HG03066 (cell line): ENCODE results near the gene ASCL4.

ENCODE experiments used
- ATAC-seq: cut with Tn5 transposase; IDR thresholded peaks from one replicate; pipeline ENCODE4 v1.9.1; 2021; ENCODE audit warnings: low read depth; ENCODE audit not compliant: unreplicated experiment

ASCL4 gene

DNA sequence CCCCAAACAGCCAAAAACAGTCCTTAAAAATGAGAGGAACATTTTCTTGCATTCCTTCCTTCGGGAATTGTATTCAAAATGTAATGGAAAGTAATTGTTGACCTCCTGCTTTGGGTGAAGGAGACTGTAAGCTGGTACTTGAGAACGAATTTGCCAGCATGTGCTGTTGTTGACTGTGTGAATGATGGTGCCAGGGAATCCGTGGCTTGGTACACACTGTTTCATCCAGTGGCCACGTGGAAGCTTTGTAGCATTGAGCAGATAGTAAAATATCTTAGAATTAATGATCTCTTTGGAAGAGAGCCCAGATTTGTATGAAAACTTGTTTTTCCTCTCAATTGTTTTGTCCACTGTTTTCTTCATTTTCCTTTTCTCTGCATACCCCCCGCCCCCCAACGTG, 1.7 kb downstream of the ASCL4 start:
- no peak for ATAC-seq

DNA sequence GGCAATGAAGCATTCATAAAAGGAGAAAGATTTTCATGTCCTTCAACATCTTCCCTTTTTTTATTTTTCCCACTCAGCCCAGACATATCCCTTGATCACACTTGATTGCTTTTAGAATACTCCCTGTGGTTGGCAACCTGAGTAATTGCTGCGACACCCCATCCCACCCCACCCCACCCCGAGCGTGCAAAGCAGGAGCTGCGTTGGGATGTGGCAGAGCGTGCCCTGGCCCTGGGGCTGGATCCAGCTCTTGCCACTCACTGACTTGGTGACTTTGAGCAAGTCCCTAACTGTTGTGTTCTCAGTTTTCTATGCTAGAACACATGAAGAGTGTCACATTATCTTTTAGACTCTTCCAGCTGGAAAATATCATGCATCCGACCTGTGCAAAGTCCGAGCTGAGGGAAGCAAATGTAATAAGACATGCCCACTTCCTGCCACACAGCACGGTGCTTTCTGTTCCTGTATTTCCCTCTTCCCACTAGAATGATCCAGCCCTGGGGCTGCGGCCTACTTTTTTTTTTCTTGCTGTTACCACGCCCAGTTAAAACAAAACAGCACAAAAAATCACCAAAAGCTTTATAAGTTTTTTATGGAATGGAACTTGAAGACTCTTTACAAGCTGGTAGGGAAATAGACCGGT, 4.0 kb downstream of the ASCL4 start:
- no peak for ATAC-seq

DNA sequence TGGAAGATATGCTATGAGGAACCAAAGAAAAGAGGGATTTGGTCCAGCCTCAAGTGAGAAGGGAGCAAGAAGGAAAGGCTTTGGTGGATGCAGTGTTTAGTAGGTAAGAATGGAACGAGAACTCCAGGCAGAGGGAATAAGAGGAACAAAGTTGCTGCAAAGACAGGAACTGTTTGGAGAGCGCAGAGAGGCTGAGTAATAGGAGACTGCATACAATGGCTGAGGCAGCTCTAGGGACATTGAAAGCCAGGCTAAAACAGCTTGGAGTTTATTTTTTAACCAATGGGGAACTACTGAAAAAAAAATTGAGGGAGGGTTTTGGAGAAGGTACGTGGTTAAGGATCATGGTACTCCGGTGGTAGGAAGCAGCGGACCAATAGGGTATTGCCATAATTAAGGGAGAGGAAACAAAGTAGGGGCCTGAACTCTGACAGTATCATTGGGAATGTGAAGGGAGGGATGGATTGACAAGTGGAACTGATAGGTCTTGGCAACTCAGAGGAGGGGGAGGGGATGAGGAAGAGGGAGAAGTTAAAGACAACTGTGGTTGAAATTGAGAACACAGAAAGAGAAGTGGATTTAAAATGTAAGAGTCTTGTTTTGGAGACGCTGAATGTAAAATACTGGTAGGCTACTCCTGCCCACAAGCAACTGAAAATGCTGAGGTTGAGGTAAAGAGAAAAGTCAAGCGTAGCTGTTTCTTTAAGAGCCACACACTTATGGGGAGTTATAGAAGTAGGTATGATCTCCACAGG, 4.8 kb downstream of the ASCL4 start:
- ATAC-seq: peak; percentile 75

DNA sequence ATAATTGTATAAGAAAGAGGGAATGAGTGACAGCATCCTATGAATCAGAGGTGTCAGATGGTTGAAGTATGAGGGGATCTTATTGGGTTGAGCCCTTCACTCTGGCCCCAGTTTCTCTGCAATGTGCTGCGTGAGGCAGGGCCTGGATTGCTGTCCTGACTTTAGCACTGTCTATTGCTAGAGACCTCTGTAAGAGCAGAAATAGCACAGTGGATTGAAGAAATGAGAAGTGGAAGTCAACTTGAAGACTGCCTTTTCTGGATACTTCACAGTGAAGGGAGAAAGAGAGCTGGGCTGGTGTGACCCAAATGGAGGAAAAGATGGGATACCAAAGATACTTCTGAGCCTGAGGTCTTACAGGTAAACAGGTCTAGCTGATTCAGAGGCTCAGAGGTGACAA, 5.8 kb downstream of the ASCL4 start:
- no peak for ATAC-seq

DNA sequence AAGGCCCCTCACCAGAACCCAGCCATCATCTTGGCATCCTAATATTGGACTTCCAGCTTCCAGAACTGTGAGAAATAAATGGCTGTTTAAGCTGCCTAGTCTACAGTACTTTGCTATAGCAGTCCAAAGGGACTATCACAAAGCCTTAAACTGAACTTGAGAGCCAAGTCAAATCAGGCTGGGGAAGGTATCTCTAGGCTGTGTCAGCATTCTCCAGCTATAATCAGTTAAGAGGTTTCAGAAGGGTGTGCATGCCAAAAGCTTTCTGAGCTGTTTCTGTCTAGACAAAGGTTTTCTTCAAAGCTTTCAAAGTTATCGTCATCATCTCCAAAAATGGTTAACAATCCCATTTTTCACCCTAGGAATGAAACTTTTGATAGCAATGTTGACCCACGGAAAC, 7.6 kb downstream of the ASCL4 start:
- ATAC-seq: no peak

DNA sequence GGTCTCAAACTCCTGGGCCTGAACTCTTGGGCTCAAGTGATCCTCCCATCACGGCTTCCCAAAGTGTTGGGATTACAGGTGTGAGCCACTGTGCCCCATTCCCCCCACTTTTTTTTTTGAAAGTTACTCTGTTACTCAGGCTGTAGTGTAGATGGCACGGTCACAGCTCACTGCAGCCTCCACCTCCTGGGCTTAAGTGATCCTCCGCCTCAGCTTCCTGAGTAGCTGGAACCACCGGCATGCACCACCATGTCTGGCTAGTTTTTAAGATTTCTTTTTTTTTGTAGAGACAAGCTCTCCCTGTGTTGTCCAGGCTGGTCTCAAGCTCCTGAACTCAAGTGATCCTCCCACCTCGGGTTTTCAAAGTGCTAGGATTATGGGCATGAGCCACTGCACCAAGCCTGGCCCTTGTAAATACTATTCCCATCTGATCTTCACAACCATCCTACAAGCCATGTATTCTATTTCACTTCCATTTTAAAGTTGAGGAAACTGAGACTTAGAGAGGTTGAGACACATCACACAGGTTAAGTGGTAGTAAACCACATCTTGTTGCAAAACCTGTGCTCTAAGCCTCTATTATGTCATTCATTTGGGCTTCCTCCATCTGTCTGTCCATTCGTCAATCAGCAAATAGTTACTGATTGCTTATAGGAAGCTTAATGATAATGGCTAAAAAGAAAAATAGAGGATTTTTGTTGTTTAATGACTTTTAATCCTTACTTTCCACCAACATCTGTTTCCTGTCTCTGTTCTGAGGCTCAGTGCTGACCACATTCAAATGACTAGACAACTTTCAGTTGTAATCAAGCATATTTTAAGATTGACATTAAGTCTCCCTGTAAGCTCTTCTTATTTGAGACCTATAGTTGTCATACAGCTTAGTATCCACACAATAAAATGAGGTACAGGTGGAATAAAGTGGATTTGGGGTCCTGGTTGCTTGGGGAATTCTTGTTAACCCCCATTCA, 9.2 kb downstream of the ASCL4 start:
- peak; percentile 60 for ATAC-seq

DNA sequence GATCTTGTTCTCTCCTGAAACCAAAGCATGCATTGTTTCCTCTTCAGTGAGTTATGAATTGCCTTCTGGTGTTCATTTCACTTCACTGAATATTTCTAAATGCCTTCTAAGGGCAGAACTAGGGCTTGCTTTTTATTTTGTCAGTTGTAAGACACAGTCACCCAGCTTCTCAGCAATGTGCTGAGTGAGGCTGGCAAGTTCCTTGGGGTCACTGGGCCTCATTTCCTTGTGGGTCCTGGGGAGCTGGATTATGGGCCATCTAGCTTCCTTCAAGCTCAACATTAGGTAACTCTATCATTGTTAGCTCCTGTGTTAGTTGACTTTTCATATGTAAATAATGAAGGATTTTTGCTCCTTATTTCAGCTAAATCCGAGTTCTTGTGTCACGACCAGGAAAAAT, 13.8 kb downstream of the ASCL4 start:
- no peak for ATAC-seq

DNA sequence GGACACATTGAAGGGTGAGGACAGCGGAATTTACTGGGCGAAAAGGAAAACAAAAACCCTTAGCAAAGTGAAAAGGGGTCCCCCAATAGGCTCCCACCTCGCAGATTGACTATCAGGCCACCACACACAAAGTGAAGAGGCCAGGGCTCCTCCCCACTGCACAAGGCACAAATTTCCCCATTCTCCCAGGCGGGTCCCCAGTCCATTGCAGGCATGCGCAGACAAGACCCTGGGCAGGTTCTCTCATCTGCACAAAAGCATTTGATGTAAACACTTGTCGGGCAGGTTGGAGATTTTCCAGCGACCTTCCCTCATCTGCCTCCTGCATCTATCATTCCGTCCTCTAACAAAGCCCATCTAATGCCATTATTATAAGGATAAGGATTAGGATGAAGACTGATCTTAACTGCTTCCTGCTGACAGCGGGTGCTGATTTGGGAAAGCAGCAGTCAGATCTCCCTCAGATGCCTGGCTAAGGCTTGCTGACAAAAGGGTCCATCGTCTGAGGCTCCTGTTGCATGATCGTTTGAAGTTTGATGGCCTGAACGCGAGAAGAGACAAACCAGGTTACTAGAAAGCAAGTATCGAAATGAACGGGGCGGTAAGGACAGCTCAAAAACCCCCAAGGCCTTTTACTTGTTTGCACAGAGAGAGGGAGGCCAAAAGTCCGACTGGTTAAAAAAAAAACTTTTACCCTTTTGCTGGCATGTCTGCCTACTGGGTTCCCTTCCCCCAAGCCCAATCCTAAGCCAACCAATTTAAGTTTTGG, 14.4 kb downstream of the ASCL4 start:
- no peak for ATAC-seq

DNA sequence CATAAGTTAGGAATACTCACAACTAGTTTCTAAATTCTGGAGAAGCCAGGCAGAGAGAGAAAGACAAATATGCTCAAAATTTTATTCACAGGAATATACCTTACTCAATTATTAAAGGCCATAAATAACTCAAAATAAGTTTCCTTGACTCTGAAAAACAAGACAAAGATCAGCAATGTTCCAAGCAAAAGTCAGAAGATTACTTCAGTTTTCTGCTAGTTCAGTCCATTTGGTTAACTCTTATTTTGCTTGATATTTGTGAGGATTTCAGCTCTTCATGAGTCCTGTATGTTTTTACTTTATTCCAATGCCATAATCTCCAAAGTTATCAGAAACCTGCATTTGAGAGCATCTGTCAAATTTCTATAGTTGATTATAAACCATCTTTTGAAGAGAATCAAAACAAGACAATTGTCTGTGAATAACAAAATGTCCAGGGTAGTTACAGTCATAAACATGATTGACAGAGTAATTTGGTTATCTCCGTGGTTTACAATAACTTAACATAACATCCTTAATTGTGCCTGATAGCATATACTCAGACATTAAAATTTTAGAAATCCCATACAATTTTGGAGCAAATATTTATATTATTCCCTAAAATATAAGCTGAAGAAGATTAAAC, 17.1 kb downstream of the ASCL4 start:
- no peak for ATAC-seq

DNA sequence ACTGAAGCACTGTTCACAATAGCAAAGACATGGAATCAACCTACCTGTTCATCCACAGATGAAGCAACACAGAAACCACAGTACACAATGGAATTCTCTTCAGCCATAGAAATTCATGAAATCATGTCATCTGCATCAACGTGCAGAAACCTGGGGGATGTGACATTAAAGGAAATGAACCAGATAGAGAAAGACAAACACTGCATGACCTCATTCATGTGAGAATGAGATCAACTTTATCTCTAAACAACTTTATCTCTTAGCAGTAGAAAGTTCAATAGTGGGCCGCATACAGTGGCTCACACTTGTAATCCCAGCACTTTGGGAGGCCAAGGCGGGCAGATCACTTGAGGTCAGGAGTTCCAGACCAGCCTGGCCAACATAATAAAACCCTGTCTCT, 19.9 kb downstream of the ASCL4 start:
- ATAC-seq: no peak

DNA sequence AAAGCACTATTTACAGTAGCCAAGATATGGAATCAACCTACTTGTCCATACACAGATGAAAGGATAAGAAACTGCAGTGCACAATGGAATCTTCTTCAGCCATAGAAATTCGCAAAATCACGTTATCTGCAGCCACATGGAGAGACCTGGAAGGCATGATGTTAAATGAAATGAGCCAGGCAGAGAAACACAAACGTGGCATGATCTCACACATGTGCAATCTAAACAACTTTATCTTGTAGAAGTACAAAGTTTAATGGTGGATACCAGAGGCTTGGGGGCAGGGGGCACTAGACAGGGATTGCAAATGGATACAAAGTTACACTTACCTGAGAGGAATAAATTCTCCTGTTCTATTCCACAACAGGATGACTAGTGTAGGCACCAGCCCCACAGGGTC, 24.1 kb downstream of the ASCL4 start:
- no peak for ATAC-seq

DNA sequence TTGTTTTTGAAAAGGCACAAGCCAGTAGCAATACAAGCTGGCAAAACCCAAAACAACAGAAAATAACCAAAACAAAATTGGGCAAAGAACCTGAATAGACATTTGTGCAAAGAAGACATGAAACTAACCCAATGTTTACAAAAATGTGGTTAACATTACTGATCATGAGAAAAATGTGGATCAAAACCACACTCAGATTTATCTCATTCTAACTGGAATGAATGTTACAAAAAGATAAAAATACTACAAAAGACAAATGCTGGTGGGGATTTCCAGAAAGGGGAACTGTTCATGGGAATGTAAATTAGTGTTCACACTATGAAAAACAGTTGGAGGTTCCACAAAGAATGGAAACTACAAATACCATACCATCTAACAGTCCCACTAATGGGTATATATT, 26.6 kb downstream of the ASCL4 start:
- ATAC-seq: no peak

DNA sequence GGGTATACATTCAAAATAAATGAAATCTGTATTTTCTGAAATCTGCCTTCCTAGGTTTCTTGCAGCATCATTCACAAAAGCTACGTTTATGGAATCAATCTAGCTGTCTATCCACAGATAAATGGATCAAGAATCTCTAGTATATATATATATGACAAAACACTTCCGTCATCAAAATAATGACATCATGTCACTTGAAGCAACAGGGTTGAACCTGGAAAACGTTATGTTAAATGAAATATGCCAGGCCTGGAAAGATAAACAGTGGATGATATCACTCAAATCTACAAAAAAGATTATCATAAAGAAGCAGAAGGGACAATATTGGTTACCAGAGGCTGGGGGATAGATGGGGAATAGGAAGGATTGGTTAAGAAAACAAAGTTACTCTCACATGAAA, 28.6 kb downstream of the ASCL4 start:
- no peak for ATAC-seq

DNA sequence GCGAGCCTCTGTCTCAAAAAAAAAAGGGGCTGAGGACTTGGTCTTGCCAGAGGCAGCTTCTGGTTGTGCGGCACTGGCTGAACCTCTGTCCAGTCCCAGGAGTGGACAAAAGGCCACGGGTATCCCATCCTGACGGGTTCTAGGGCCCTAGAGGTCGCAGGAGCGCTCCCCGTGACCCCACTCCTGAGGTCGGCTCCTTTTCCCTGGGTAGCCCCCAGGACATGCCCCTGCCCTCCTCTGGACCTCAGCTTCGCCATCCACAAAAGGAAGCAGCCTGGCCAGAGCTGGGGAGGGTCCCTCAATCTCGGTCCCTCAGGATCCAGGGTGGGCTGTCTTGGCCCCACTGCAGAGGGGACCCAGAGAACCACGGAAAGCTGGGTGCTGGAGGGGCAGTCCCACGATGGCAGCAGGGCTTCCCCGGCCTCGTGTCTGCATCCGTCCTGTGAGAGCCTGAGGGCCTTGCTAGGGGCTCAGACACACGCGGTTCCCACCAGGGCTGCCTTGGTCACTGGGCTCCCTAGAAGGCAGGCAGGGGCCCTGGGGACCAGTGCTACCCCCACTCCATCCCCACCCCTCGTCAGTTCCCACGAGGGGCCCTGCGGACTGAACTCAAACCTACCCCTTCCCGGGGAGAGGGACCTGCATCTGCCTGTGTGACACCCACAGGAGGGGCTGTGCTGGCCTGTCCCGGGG, 31.1 kb downstream of the ASCL4 start:
- ATAC-seq: no peak

DNA sequence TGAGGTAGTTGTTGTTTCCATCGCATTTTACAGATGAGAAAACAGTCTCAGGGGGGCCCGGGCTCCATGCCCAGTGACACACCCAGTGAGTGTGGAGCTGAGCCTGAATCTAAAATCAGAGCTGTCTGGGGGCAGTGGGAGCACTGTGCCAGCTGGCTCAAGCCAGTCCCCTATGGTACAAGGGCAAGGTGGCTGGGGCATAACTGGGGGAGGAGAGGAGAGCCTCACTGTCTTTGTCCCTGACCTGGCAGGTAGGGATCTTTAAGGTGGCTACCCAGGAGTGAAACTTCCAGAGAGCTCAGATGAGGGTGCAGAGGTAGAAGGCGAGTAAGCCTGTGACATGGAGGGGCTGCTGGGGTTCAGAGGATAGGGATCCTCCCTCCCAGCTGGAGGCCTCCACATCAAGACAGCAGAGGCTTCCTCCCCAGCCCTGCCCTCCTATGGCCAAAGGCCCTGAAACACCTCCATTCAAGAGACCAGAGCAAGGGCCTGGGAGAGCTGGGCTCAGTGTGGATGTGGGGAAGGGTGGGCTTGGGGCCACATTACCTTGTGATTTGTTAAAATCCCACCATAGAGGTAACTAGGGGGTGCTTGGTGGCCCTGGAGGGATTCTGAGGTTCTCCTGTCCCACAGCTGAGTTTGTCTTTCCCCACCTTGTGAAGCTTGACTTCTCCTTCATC, 33.1 kb downstream of the ASCL4 start:
- no peak for ATAC-seq

DNA sequence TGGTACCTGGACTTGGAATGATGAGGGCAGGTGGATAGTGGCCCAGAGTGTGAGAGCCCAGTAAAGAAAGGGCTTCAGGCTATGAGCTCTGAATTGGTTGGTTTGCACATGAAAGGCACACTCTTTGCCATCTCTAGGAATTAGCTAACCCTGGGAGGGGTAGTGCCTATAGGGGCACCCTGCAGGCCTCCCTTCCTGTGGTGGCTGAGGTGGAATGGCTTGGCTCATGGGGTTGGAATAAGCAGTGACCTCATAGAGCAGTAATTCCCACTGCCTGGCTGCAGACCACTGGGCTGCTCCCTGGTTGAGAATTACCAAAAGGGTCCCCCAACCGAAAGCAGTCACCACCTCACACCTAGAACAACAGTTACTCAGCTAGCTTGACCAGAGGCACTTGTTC, 42.7 kb downstream of the ASCL4 start:
- no peak for ATAC-seq

DNA sequence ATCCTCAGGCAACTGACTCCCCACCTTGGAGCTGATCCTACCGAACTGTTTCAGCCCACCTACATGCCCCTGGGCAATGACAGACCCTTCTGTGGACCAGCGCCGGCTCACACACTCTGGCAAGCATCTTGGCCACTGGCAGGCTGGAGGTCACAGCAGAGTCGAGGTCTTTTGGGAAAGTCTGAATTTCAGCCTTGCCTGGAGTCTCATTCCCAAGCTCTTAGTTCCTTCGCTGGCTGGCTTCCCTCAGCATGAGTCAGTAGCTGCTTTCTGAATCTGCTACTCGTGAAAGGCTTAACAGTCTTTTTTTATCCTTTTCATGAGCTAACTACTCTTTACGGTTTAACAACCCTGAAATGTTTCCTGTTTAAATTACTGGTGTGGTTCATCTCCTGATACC, 44.5 kb downstream of the ASCL4 start:
- ATAC-seq: no peak

DNA sequence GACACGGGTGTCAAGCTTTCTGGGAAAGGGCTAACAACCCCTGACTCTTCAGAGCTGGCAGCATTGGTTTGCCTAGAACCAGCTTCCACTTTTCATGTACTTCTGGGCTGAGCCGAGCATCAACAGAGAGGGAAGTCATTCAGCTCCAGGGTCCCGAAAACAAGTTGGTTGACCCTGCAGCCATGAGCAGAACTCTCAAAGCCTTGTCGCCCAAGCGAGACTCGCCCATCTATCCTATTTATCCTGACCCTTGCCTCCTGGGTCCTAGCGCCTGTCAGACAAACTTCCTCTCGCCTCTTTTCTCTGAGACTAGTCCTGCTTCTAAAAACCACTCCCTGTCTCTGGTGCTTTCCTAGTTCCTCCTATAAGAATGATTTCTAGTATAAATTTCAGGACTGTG, 47.9 kb downstream of the ASCL4 start:
- ATAC-seq: no peak
